Uterus (tissue), 2 donors: ENCODE results near the gene ALG6.

Experiments used
- POLR2A ChIP-seq, 2 donors: fragments of 450-650 bp; IDR thresholded peaks; one replicate each; pipeline ENCODE4 v1.6.1; 2016; ENCODE audit warnings: antibody characterized with exemption in 2 of 2, mild to moderate bottlenecking in 1 of 2, moderate library complexity in 1 of 2
- TF ChIP-seq, protein P1 (sequence below), 4 experiments: fragments of 200-600 bp in 2 of 4; fragments of 450-650 bp in 2 of 4; sonication (generic) in 2 of 4; IDR thresholded peaks; one replicate each; pipeline ENCODE4 v1.5.1; 2016 to 2019; ENCODE audit warnings: antibody characterized with exemption in 4 of 4, mild to moderate bottlenecking in 2 of 4, moderate library complexity in 1 of 4

- TF ChIP-seq, protein P1, sequence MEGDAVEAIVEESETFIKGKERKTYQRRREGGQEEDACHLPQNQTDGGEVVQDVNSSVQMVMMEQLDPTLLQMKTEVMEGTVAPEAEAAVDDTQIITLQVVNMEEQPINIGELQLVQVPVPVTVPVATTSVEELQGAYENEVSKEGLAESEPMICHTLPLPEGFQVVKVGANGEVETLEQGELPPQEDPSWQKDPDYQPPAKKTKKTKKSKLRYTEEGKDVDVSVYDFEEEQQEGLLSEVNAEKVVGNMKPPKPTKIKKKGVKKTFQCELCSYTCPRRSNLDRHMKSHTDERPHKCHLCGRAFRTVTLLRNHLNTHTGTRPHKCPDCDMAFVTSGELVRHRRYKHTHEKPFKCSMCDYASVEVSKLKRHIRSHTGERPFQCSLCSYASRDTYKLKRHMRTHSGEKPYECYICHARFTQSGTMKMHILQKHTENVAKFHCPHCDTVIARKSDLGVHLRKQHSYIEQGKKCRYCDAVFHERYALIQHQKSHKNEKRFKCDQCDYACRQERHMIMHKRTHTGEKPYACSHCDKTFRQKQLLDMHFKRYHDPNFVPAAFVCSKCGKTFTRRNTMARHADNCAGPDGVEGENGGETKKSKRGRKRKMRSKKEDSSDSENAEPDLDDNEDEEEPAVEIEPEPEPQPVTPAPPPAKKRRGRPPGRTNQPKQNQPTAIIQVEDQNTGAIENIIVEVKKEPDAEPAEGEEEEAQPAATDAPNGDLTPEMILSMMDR (IDR thresholded peaks at IDR 0.05) = no peak
- TF ChIP-seq POLR2A (IDR thresholded peaks at IDR 0.05) = no peak
These were observed 17.1 kb upstream of the ALG6 start for GRCh38 chr1:63350320-63350719.
